KMS-11 (cell line): ENCODE results near the gene SORCS2.

Experiments used
- H2AFZ ChIP-seq: fragments of 200-600 bp; sonication (generic); 2 replicates; pipeline ENCODE4 v1.6.1; 2016; ENCODE audit warnings: antibody characterized with exemption, mixed run types, low read depth
- H3K27ac ChIP-seq: fragments of 200-600 bp; sonication (generic); 2 replicates; pipeline ENCODE4 v1.6.1; 2016; ENCODE audit warnings: mild to moderate bottlenecking, mixed run types
- H3K27me3 ChIP-seq: fragments of 200-600 bp; sonication (generic); 2 replicates; pipeline ENCODE4 v1.6.1; 2017; ENCODE audit warnings: mild to moderate bottlenecking, low read depth, mixed run types, moderate library complexity; ENCODE audit not compliant: insufficient read depth
- H3K36me3 ChIP-seq: fragments of 200-600 bp; sonication (generic); 2 replicates; pipeline ENCODE4 v1.6.1; 2017; ENCODE audit warnings: mild to moderate bottlenecking, mixed run types; ENCODE audit not compliant: insufficient read depth
- H3K4me1 ChIP-seq: fragments of 200-600 bp; sonication (generic); 2 replicates; pipeline ENCODE4 v1.6.1; 2016; ENCODE audit warnings: mild to moderate bottlenecking, low read depth, mixed run types; ENCODE audit not compliant: poor library complexity, severe bottlenecking
- H3K4me2 ChIP-seq: fragments of 200-600 bp; sonication (generic); 2 replicates; pipeline ENCODE4 v1.7.0; 2016; ENCODE audit warnings: mild to moderate bottlenecking, mixed run types
- H3K4me3 ChIP-seq: fragments of 200-600 bp; sonication (generic); IDR thresholded peaks from 2 replicates; pipeline ENCODE4 v1.6.1; 2017; ENCODE audit warnings: low read depth, low read length, mixed read lengths; ENCODE audit not compliant: insufficient read depth
- H3K79me2 ChIP-seq: fragments of 200-600 bp; sonication (generic); 2 replicates; pipeline ENCODE4 v1.6.1; 2016; ENCODE audit warnings: low read depth, mixed run types; ENCODE audit not compliant: insufficient read depth
- H3K9ac ChIP-seq: fragments of 200-600 bp; sonication (generic); 2 replicates; pipeline ENCODE4 v1.6.1; 2016; ENCODE audit warnings: mild to moderate bottlenecking, mixed run types
- H4K20me1 ChIP-seq: fragments of 200-600 bp; sonication (generic); 2 replicates; pipeline ENCODE4 v1.6.1; 2016; ENCODE audit warnings: mild to moderate bottlenecking, mixed run types; ENCODE audit not compliant: insufficient read depth
- CTCF ChIP-seq: fragments of 200-600 bp; sonication (generic); conservative IDR thresholded peaks from 2 replicates; pipeline ENCODE4 v1.6.1; 2017; ENCODE audit warnings: low read depth, mild to moderate bottlenecking, antibody characterized with exemption, low read length, moderate library complexity, mixed read lengths

Gene SORCS2

DNA sequence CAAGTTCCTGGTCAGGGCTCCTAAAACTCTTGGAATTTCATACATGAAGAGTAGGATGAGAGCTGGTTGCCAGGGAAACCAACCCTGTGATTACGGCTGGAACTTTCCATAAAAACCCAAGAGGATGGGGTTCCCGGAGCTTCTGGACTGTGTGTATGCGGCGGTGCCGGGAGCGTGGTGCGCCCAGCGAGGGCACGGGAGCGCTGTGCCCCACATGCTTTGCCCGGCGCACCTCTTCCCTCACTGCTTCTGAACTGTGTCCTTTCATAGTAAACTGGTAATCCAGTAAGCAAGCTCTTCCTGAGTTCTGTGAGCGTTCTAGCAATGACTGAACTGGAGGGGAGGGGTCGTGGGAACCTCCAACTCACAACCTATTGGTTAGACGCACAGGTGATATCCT is 594.7 kb downstream of the SORCS2 start:
- no peaks in the 10 kb centered on the region for H3K36me3 ChIP-seq
- no peak for TF ChIP-seq CTCF

GRCh38 chr4:7787681-7788141 is 595.4 kb downstream of the SORCS2 start:
- no peaks in the 10 kb centered on the region for H3K27me3 ChIP-seq
- TF ChIP-seq CTCF: no peak
- H3K79me2 ChIP-seq: no peaks in the 10 kb centered on the region
- H3K36me3 ChIP-seq: no peaks in the 10 kb centered on the region
- no peak overlapping the region for H2AFZ ChIP-seq
- no peak overlapping the region for H3K9ac ChIP-seq
- no peak overlapping the region for H3K4me2 ChIP-seq
- no peak overlapping the region for H3K27ac ChIP-seq
- H3K4me3 ChIP-seq: no peak overlapping the region
- H3K4me1 ChIP-seq: no peaks in the 10 kb centered on the region
- H4K20me1 ChIP-seq: no peaks in the 10 kb centered on the region

More for the DNA sequence above, 594.7 kb downstream of the SORCS2 start:
- H4K20me1 ChIP-seq: no peaks in the 10 kb centered on the region
- H3K4me2 ChIP-seq: no peak overlapping the region
- no peak overlapping the region for H3K27ac ChIP-seq
- no peak overlapping the region for H3K4me3 ChIP-seq
- H3K9ac ChIP-seq: no peak overlapping the region
- no peak overlapping the region for H2AFZ ChIP-seq
- H3K79me2 ChIP-seq: no peaks in the 10 kb centered on the region
- H3K27me3 ChIP-seq: no peaks in the 10 kb centered on the region
- H3K4me1 ChIP-seq: no peaks in the 10 kb centered on the region

GRCh38 chr4:7788193-7788592 is 595.9 kb downstream of the SORCS2 start:
- Histone ChIP-seq H3K36me3 (no peaks in the 10 kb centered on the region), H2AFZ (no peak overlapping the region), H3K4me2 (no peak overlapping the region), H3K27me3 (no peaks in the 10 kb centered on the region), H3K4me1 (no peaks in the 10 kb centered on the region), H3K27ac (no peak overlapping the region), H3K4me3 (no peak overlapping the region), H3K79me2 (no peaks in the 10 kb centered on the region), H3K9ac (no peak overlapping the region), H4K20me1 (no peaks in the 10 kb centered on the region)
- no peak for TF ChIP-seq CTCF

- H3K4me3 ChIP-seq: no peak overlapping the region
- no peak overlapping the region for H3K4me2 ChIP-seq
- no peaks in the 10 kb centered on the region for H4K20me1 ChIP-seq
- no peaks in the 10 kb centered on the region for H3K36me3 ChIP-seq
- no peaks in the 10 kb centered on the region for H3K4me1 ChIP-seq
- H3K9ac ChIP-seq: no peak overlapping the region
- H3K79me2 ChIP-seq: no peaks in the 10 kb centered on the region
- H2AFZ ChIP-seq: no peak overlapping the region
- TF ChIP-seq CTCF: no peak
- no peaks in the 10 kb centered on the region for H3K27me3 ChIP-seq
- no peak overlapping the region for H3K27ac ChIP-seq
Measured at GRCh38 chr4:7788694-7789425, 596.5 kb downstream of the SORCS2 start.
